Psoas muscle (tissue), 8 donors: Measurements from ENCODE around the gene RASSF5. TPM values are rescaled to one million over a fixed set of nuclear protein-coding genes. Genes with fewer than 3 reads are reported as not detected.

Experiments used
- ATAC-seq, 4 donors: fragments of 200-7000 bp; cut with Tn5 transposase; one replicate each; pipeline ENCODE4 v1.9.1; 2020; ENCODE audit warnings: moderate library complexity in 3 of 4, mild to moderate bottlenecking in 2 of 4
- DNase-seq, 2 donors: peaks; one replicate each; pipeline ENCODE4 v3.0.0-alpha.2; 2020
- H3K27ac ChIP-seq: fragments of 200-600 bp; one replicate; pipeline ENCODE4 v1.8.0; 2022
- H3K27me3 ChIP-seq, 3 donors: fragments of 200-600 bp in 1 of 3; one replicate each; pipeline versions ENCODE4 v1.6.1 to v1.8.0; 2013 to 2022; ENCODE audit warnings: low read length in 2 of 3, mild to moderate bottlenecking in 2 of 3, moderate library complexity in 1 of 3; ENCODE audit not compliant: insufficient read depth in 3 of 3
- H3K36me3 ChIP-seq, 2 donors: fragments of 200-600 bp in 1 of 2; one replicate each; pipeline versions ENCODE4 v1.6.1 to v1.8.0; 2013 to 2022; ENCODE audit warnings: low read depth in 1 of 2, mild to moderate bottlenecking in 1 of 2, moderate library complexity in 1 of 2; ENCODE audit not compliant: insufficient read depth in 1 of 2
- H3K4me1 ChIP-seq: fragments of 200-600 bp; one replicate; pipeline ENCODE4 v1.8.0; 2022
- H3K4me3 ChIP-seq: fragments of 200-600 bp; one replicate; pipeline ENCODE4 v1.8.0; 2022; ENCODE audit warnings: mild to moderate bottlenecking
- H3K9me3 ChIP-seq: fragments of 200-600 bp; one replicate; pipeline ENCODE4 v1.8.0; 2022
- CTCF ChIP-seq: fragments of 200-600 bp; IDR thresholded peaks from one replicate; pipeline ENCODE4 v1.8.0; 2022; ENCODE audit warnings: antibody characterized with exemption
- WGBS, 3 donors: extraction: QIAGEN DNeasy Blood & Tissue Kit; methylation state at CpG; one replicate each; pipeline versions ENCODE4 v1.1.6 to v1.1.7; 2013; 5-methylcytosine and 5-hydroxymethylcytosine counted together
- intact Hi-C, 2 donors: fragments of 100-400 bp; cut with DNase I; formaldehyde crosslinking; loops; one replicate each; pipeline versions ENCODE4 v1.11.0 to v1.14.2; 2022
- polyA plus RNA-seq, 3 donors: library from polyadenylated mRNA; stranded (reverse); fragments of 200-250 nt; gene quantifications; one replicate each; pipeline ENCODE4 v1.2.3, GENCODE V29; 2013
- total RNA-seq, 4 donors: library from RNA; stranded (reverse); fragmentation: NEBNext Ultra II Directional in 2 of 4; extraction: Animal tissue kit (Norgen Biotek cat#: 25700) in 2 of 4; gene quantifications; one replicate each; pipeline versions ENCODE4 v1.2.1 to v1.2.4, GENCODE V29; 2021 to 2023
- donor health status: healthy with polysubstance abuse.
- donor health status: DM: no; HTN: no; CAD: no; lungs with moderate emphysema.
- donor health status: Bipolar disorder and iron deficiency.
- donor health status: healthy.
- donor health status: DM: yes; HTN: yes; CAD: no.
- donor health status: DM: no; HTN: no; CAD: no.
- donor health status: DM: no; HTN: no; CAD: no.
- donor health status: DM: yes; HTN: yes; CAD: no.

Gene RASSF5
- total and polyA plus RNA-seq, 7 donors: 1.1 to 14.6 (median 1.9) TPM

- Histone ChIP-seq H3K36me3 (no peaks in the 10 kb centered on the region), H3K4me3 (no peak overlapping the region), H3K4me1 (no peaks in the 10 kb centered on the region), H3K27me3 (no peaks in the 10 kb centered on the region), H3K27ac (no peak overlapping the region), H3K9me3 (no peaks in the 10 kb centered on the region)
- no peak for ATAC-seq
- intact Hi-C loops: loop anchor here in 1 of 2 donors (10.0 kb wide), 1 partner anchor 437 kb away; no protein-coding TSS in a partner anchor
- WGBS, 3 donors: 86 to 92% (median 91%) methylated on average over 20 to 21 of the region's 21 CpGs
- TF ChIP-seq CTCF: no peak
- DNase-seq: peak in 1 of 2 donors; percentile 24
Observed at GRCh38 chr1:206477581-206478380, 29.6 kb upstream of the RASSF5 start.

DNA sequence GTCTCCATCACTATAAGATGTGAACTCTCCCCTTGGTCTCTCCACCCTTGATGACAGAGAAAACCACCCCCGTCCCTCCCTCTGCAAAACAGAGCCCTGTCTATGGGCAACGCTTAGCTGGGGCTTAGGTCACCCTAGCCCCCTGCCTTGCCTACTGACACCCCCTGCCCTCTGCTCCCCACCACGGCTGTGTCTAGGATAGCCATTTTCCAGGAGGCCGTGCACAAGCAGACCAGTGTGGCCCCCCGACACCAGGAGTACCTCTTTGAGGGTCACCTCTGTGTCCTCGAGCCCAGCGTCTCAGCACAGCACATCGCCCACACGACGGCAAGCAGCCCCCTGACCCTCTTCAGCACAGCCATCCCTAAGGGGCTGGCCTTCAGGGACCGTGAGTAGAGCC lies 28.6 kb upstream of the RASSF5 start:
- H3K36me3 ChIP-seq: no peaks in the 10 kb centered on the region
- H3K27me3 ChIP-seq: no peaks in the 10 kb centered on the region
- ATAC-seq (no peak), DNase-seq (no peak)
- intact Hi-C loops: loop anchor here in 1 of 2 donors (10.0 kb wide), 1 partner anchor 436 kb away; no protein-coding TSS in a partner anchor
- 90 to 92% (median 90%) methylated on average over 11 of the region's 11 CpGs for WGBS, 3 donors
- no peak overlapping the region for H3K27ac ChIP-seq
- no peaks in the 10 kb centered on the region for H3K9me3 ChIP-seq
- H3K4me3 ChIP-seq: no peak overlapping the region
- no peaks in the 10 kb centered on the region for H3K4me1 ChIP-seq
- no peak for TF ChIP-seq CTCF

- no peak overlapping the region for H3K4me3 ChIP-seq
- no peaks in the 10 kb centered on the region for H3K4me1 ChIP-seq
- intact Hi-C loops: loop anchor here in 1 of 2 donors (10.0 kb wide), 1 partner anchor 435 kb away; no protein-coding TSS in a partner anchor
- WGBS, 3 donors: 69 to 79% (median 73%) methylated on average over 14 of the region's 14 CpGs
- peak; percentile 76 for TF ChIP-seq CTCF
- no peak overlapping the region for H3K27ac ChIP-seq
- no peaks in the 10 kb centered on the region for H3K36me3 ChIP-seq
- DNase-seq (peak; percentile 60 to 77), ATAC-seq (peak; percentile 62 to 84 (median 77))
- no peaks in the 10 kb centered on the region for H3K9me3 ChIP-seq
- H3K27me3 ChIP-seq: no peaks in the 10 kb centered on the region
Observed at GRCh38 chr1:206479183-206480125, 27.9 kb upstream of the RASSF5 start.

GRCh38 chr1:206480211-206480610 lies 27.1 kb upstream of the RASSF5 start:
- Histone ChIP-seq H3K4me3 (no peak overlapping the region), H3K27ac (no peak overlapping the region), H3K4me1 (no peaks in the 10 kb centered on the region), H3K27me3 (no peaks in the 10 kb centered on the region), H3K36me3 (no peaks in the 10 kb centered on the region), H3K9me3 (no peaks in the 10 kb centered on the region)
- TF ChIP-seq CTCF: no peak
- ATAC-seq (no peak), DNase-seq (no peak)
- intact Hi-C loops: no loop called here
- 87 to 100% (median 92%) methylated on average over 1 to 8 of the region's 8 CpGs for WGBS, 3 donors
